ENCODE results near the gene BBOF1. TPM values are rescaled to one million over a fixed set of nuclear protein-coding genes. Genes with fewer than 3 reads are reported as not detected.

The BBOF1 gene
- 1 to 10 TPM in 5 of 6 experiments, under 1 TPM in 1; 0.81 to 3.3 (median 1.3) TPM for total RNA-seq
- long read RNA-seq, partial matches to known transcripts, result 0 of 21 reads
- long read RNA-seq, other reads (novel, unspliced or antisense), result 21 of 21 reads

GRCh38 chr14:74018586-74019407 is at the start of gene BBOF1, which contains the start of gene ENTPD5:
Gene BBOF1, plus strand, starts transcription at chr14:74019349. Its CDS starts 130 bp downstream, at chr14:74019479.
Gene ENTPD5, minus strand, starts transcription at chr14:74019288. Its CDS starts 31,186 bp downstream, at chr14:73988102.
- peak; percentile 85 to 97 (median 91) for ATAC-seq
- intact Hi-C loops (cut with DNase I), result no loop called here
- peak; percentile 95 for TF ChIP-seq POLR2A (IDR thresholded peaks at IDR 0.05)
- no peak for TF ChIP-seq CTCF (IDR thresholded peaks at IDR 0.05)
- no peaks in the 10 kb centered on the region for H3K9me3 ChIP-seq
- H3K4me3 ChIP-seq, result peak within 1 kb of the TSS; percentile 86 to 88 (median 87)
- peak within 1 kb of the TSS; percentile 97 to 99 (median 98) for H3K27ac ChIP-seq
- no peaks in the 10 kb centered on the region for H3K36me3 ChIP-seq
- H3K27me3 ChIP-seq, result no peaks in the 10 kb centered on the region
- DNase-seq, result peak; percentile 90 to 92 (median 91)
- 0% methylated on average over 37 of the region's 93 CpGs for WGBS (ENCODE audit: insufficient coverage, low coverage, low lambda C conversion rate, missing lambda C conversion rate)
- H3K4me1 ChIP-seq, result peaks cover 0 to 30% (median 8%) of the 10 kb centered on the region in 4 donors

- peaks cover 0 to 98% (median 46%) of the 10 kb centered on the region in 4 donors for H3K36me3 ChIP-seq
- WGBS (ENCODE audit: insufficient coverage, low coverage, low lambda C conversion rate, missing lambda C conversion rate), result 69% methylated on average over 2 of the region's 2 CpGs
- no peaks in the 10 kb centered on the region for H3K27me3 ChIP-seq
- ATAC-seq (peak in 2 of 4 donors; percentile 11 to 32), DNase-seq (no peak)
- TF ChIP-seq POLR2A (IDR thresholded peaks at IDR 0.05) (no peak), CTCF (IDR thresholded peaks at IDR 0.05) (no peak)
- no peaks in the 10 kb centered on the region for H3K9me3 ChIP-seq
- H3K4me1 ChIP-seq, result peaks cover 0 to 19% (median 0%) of the 10 kb centered on the region in 4 donors
- H3K4me3 ChIP-seq, result no peak overlapping the region
- intact Hi-C loops (cut with DNase I), result no loop called here
- H3K27ac ChIP-seq, result no peak overlapping the region
Measured at GRCh38 chr14:73973497-73973896, 45.7 kb upstream of the BBOF1 start.

GRCh38 chr14:73976125-73976524 is 43.0 kb upstream of the BBOF1 start:
- peak overlapping the region in 1 of 3 donors; percentile 9 for H3K27ac ChIP-seq
- TF ChIP-seq CTCF (IDR thresholded peaks at IDR 0.05) (no peak), POLR2A (IDR thresholded peaks at IDR 0.05) (no peak)
- H3K4me3 ChIP-seq, result no peak overlapping the region
- H3K4me1 ChIP-seq, result peaks cover 0 to 30% (median 0%) of the 10 kb centered on the region in 4 donors
- 33% methylated on average over 2 of the region's 6 CpGs for WGBS (ENCODE audit: insufficient coverage, low coverage, low lambda C conversion rate, missing lambda C conversion rate)
- H3K27me3 ChIP-seq, result no peaks in the 10 kb centered on the region
- DNase-seq (peak in 1 of 3 donors; percentile 37), ATAC-seq (peak; percentile 33 to 77 (median 60))
- H3K9me3 ChIP-seq, result no peaks in the 10 kb centered on the region
- H3K36me3 ChIP-seq, result peaks cover 0 to 97% (median 35%) of the 10 kb centered on the region in 4 donors
- intact Hi-C loops (cut with DNase I), result no loop called here

GRCh38 chr14:73977896-73978295 is 41.3 kb upstream of the BBOF1 start:
- WGBS (ENCODE audit: insufficient coverage, low coverage, low lambda C conversion rate, missing lambda C conversion rate), result 37% methylated on average over 3 of the region's 4 CpGs
- Histone ChIP-seq H3K4me1 (peaks cover 0 to 30% (median 0%) of the 10 kb centered on the region in 4 donors), H3K4me3 (no peak overlapping the region), H3K36me3 (peaks cover 0 to 97% (median 28%) of the 10 kb centered on the region in 4 donors), H3K9me3 (no peaks in the 10 kb centered on the region), H3K27ac (peak overlapping the region in 1 of 3 donors; percentile 16), H3K27me3 (no peaks in the 10 kb centered on the region)
- no peak for TF ChIP-seq CTCF (IDR thresholded peaks at IDR 0.05)
- TF ChIP-seq POLR2A (IDR thresholded peaks at IDR 0.05), result no peak
- DNase-seq, result no peak
- peak in 2 of 4 donors; percentile 37 to 66 for ATAC-seq
- intact Hi-C loops (cut with DNase I), result no loop called here

All from right lobe of liver (tissue), 6 donors.